Adrenal gland (tissue), 5 donors: ENCODE data around the gene NPHS2.

Experiments used
- CTCF ChIP-seq, 6 experiments: fragments of 450-650 bp in 4 of 6; fragments of 200-600 bp in 2 of 6; sonication (generic) in 1 of 6; IDR thresholded peaks; 1 replicate in 5 of 6; 2 replicates in 1 of 6; pipeline versions ENCODE4 v1.5.1 to v1.8.0; 2016 to 2021; ENCODE audit warnings: antibody characterized with exemption in 6 of 6, mild to moderate bottlenecking in 2 of 6, moderate library complexity in 1 of 6
- POLR2A ChIP-seq, 2 donors: fragments of 450-650 bp; IDR thresholded peaks; one replicate each; pipeline ENCODE4 v1.6.1; 2017; ENCODE audit warnings: antibody characterized with exemption in 2 of 2, mild to moderate bottlenecking in 2 of 2, moderate library complexity in 1 of 2
- donor health status: DM: no; HTN: no; CAD: no.

GRCh38 chr1:179588425-179589024, 12.8 kb upstream of the NPHS2 start:
- TF ChIP-seq CTCF (IDR thresholded peaks at IDR 0.05) (no peak), POLR2A (IDR thresholded peaks at IDR 0.05) (no peak)
